AG04449 (cell line): ENCODE measurements around the gene AGTR1.

ENCODE experiments used
- CTCF ChIA-PET: fragments of 350-600 bp; formaldehyde crosslinking; extraction: SDS; loops from one replicate; lab custom pipeline; 2021; ENCODE audit warnings: antibody characterized with exemption; lab: Yijun Ruan, JAX
- POLR2A ChIA-PET: fragments of 400-600, 350-600 bp; formaldehyde crosslinking; extraction: SDS; loops from one replicate; lab custom pipeline; 2020; ENCODE audit warnings: antibody characterized with exemption, inconsistent platforms; lab: Yijun Ruan, JAX
- DNase-seq: peaks from one replicate; pipeline ENCODE4 v3.0.0-alpha.2; 2010; ENCODE audit warnings: low read depth, low spot score
- H3K4me3 ChIP-seq: 2 replicates; pipeline ENCODE4 v1.5.1; 2011; ENCODE audit warnings: low read depth, mild to moderate bottlenecking, control low read depth, low read length
- CTCF ChIP-seq: IDR thresholded peaks from one replicate; pipeline ENCODE4 v1.5.1; 2011; ENCODE audit warnings: mild to moderate bottlenecking, moderate library complexity, low read length, control low read depth, inconsistent platforms; ENCODE audit not compliant: insufficient read depth; ENCODE audit errors: missing control alignments

The AGTR1 gene

GRCh38 chr3:148714521-148714920 lies 16.8 kb downstream of the AGTR1 start:
- no peak for TF ChIP-seq CTCF
- no peak overlapping the region for H3K4me3 ChIP-seq
- CTCF ChIA-PET: interaction anchor here (0.9 to 2.8 kb wide), 3 partner anchors 9 to 335 kb away, joined by 4 to 14 read pairs (median 4); no protein-coding TSS in a partner anchor
- no peak for DNase-seq
- POLR2A ChIA-PET: no interaction called here

- POLR2A ChIA-PET: no interaction called here
- CTCF ChIA-PET: interaction anchor here (1.1 to 2.8 kb wide), 3 partner anchors 11 to 407 kb away, joined by 3 to 14 read pairs (median 5); no protein-coding TSS in a partner anchor
- DNase-seq: no peak
- TF ChIP-seq CTCF: no peak
- H3K4me3 ChIP-seq: no peak overlapping the region
These were observed 19.0 kb downstream of the AGTR1 start for GRCh38 chr3:148716657-148717056.

- no peak for TF ChIP-seq CTCF
- no peak for DNase-seq
- H3K4me3 ChIP-seq: no peak overlapping the region
- POLR2A ChIA-PET: no interaction called here
- CTCF ChIA-PET: interaction anchor here (0.6 to 7.7 kb wide), 9 partner anchors 9 to 401 kb away, joined by 3 to 118 read pairs (median 4); no protein-coding TSS in a partner anchor
These were observed 20.3 kb downstream of the AGTR1 start for GRCh38 chr3:148717885-148718561.

GRCh38 chr3:148718982-148719862 lies 21.5 kb downstream of the AGTR1 start:
- peak; percentile 13 for TF ChIP-seq CTCF
- POLR2A ChIA-PET: no interaction called here
- no peak for DNase-seq

GRCh38 chr3:148720873-148721272 lies 23.2 kb downstream of the AGTR1 start:
- H3K4me3 ChIP-seq: no peak overlapping the region
- POLR2A ChIA-PET: no interaction called here
- no peak for TF ChIP-seq CTCF
- CTCF ChIA-PET: interaction anchor here (0.9 to 7.7 kb wide), 15 partner anchors 8 to 411 kb away, joined by 3 to 118 read pairs (median 4); partner anchors contain the start of gene AGTR1
- DNase-seq: no peak

More at GRCh38 chr3:148718982-148719862, 21.5 kb downstream of the AGTR1 start:
- no peak overlapping the region for H3K4me3 ChIP-seq
- CTCF ChIA-PET: interaction anchor here (0.6 to 7.7 kb wide), 22 partner anchors 8 to 410 kb away, joined by 3 to 118 read pairs (median 4); no protein-coding TSS in a partner anchor
